HCEC 1CT (cell line): ENCODE data around the gene SYAP1.
A peak's percentile ranks its signal among the peaks of the same experiment; 100 is the strongest.
"Not testable (repeated sequence)": the region's sequence is repeated elsewhere in the genome, so short reads cannot be mapped to it uniquely, and the experiment has no call there.

Experiments used
- DNase-seq: peaks from one replicate; pipeline ENCODE4 v3.0.0-alpha.2; 2017

The SYAP1 gene

DNA sequence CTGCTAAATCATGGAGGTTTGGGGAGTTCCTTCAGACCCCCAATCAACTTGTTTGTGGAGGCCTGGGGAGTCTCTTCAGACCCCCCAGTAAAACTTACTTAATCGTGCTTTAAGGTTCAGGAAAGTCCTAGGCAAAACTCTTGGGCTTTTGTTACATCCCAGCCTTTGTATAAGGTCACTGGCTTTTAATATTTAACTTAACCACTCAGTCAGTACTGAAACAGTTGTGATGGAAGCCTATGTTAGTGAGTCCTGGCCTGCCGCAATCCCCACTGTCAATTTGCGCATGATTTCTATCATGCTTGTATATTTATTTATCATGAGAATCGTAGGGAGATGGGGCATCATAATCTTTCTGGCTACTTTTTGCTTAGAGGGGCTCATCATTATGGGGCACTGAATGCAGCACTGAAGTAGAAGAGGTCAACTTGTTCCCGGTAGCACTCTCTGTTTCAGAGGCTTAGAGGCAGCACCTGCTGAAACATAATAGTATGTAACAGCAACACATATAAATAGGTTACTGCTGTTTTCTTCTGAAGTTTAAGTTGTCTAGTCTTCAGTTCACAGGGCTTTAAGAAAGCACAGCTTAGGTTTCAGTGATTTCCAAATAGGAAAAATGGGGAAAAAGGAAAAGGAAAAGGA lies 7.1 kb downstream of the SYAP1 start:
- not testable (repeated sequence) for DNase-seq

- DNase-seq, result no peak
Observed at GRCh38 chrX:16727637-16728036, 8.2 kb downstream of the SYAP1 start.

DNA sequence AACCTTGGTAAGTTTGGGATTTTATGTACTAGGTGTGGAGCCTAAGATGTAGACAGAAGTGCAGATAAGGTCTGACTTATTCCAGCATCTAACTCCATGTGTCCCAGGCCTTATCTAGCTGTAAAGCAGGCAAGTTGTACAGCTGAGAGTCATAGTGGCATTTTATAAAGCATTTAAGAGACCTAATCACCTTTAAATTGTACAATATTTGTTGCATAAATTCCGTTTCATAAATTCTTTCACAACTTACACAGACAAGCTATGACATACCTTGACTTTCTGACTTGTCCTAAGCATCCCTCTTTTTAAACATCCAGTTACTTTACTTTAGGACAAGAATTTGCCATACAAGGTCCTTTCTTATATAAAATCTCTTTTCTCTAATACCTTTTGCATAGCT lies 11.0 kb downstream of the SYAP1 start:
- no peak for DNase-seq

DNA sequence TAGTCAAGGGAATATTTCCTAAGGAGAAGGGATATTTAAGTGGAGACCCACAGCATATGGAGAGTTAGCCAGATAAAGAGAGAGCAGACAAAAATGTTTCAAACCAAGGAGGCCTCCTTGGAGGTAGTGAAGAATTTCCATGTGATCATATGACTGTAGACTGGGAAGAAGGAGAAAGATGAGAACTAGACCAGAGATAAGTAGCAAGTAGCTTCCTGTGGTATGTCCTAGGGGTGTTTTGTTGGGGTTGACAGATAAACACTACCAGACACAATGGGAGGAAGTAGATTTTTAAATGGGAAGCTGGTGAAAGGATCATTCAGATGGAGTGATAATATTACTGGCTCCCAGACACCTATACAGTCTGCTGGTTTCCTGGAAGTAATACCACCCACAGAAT lies 13.6 kb downstream of the SYAP1 start:
- DNase-seq, result no peak

DNA sequence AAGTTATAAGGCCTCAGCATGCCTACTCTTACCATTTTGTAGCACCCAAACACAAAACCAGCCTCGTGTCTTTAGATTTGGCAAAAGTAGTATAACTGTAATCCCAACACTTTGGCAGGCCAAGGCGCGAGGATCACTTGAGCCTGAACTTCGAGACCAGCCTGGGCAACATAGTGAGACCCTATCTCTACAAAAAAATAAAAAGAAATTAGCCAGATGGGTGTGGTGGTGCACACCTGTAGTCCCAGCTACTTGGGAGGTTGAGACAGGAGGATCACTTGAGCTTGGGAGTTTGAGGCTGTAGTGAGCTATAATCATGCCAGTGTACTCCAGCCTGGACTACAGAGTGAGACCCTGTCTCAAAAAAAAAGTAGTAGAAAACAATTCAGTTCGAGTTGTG lies 17.6 kb downstream of the SYAP1 start:
- no peak for DNase-seq

DNA sequence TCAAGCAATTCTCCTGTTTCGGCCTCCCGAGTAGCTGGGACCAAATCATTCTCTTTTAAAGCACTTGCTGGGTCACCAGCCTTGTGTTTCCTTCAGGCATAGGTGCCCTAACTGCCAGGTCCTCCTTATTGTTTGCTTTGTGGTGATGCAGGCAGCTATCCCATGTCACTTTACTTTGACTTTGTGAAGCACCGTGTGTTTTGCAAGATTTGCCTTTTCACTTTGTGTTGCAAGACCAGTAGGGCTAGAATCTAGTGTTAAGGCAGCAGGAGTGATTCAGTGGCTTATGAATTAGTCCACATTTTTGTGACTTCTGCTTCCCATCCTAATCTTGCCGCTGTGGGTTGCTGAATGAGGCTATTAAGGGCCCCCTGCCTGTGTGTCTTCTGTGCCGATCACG lies 20.2 kb downstream of the SYAP1 start:
- DNase-seq, result no peak

DNA sequence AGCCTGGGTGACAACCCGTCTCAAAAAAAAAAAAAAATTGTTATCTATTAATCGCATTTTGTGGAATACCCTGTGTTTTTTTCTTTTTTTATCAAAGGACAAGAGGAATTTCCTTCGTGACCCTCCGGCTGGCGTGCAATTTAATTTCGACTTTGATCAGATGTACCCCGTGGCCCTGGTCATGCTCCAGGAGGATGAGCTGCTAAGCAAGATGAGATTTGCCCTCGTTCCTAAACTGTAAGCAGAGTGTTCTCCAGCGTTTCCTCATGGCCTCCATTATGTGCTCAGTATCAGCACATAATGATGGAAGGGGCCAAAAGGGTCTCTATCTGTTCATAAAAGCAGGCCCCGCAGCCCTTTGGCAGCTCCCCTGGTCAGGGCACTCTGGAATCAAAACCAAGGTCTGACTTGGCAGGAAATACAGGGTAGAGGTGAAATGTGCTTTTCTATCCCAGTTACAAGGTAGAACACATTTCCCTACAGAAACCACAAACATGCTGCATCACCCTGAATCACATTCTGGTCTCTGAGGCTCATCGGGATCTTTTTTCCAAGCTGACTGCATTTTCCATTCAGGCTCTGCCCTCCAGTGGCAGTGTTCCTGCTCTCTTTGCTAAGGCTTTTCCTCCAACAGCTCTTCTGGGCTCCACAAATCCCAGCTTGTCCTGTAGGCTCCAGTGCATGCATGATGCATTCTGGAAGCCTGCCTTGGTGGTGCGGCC lies 24.4 kb downstream of the SYAP1 start:
- DNase-seq, result peak; percentile 76

DNA sequence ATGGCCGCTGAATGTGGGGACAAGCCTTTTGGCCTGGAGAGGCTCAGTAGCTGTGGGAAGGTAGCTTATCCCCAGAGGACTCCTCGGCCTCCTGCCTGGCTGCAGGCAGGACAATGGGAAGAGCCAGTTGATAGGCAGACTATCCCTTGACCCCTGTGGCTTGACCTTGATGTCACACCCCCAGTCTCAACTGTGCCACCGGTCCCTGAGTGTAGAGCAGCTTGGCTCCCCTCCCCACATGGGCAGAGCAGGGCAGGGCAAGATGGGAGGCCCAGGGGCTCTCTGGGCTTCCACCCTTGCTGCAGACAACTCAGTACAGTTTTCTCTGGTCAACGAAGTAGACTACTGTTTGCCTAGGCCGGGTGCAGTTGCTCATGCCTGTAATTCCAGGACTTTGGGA lies 25.7 kb downstream of the SYAP1 start:
- DNase-seq, result no peak

DNA sequence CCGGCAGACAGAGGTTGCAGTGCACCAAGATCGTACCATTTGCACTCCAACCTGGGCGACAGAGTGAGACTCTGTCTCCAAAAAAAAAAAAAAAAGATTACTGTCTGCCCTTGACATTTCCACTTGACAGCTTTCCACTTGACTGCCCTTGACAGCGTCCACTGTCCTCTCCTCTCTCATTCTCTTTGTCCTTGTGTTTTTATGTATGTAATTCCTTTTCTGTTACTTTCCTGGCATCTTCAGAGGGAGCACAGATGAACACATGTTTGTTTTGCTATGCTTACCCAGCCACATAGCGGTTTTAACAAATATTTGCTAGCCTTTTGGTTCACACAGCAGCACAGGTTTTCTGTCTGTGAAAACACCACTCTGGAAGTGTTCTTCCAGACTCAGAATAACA lies 26.2 kb downstream of the SYAP1 start:
- no peak for DNase-seq

- DNase-seq, result no peak
Observed at GRCh38 chrX:16748425-16748824, 29.0 kb downstream of the SYAP1 start.

GRCh38 chrX:16750136-16750535 lies 30.7 kb downstream of the SYAP1 start:
- no peak for DNase-seq

DNA sequence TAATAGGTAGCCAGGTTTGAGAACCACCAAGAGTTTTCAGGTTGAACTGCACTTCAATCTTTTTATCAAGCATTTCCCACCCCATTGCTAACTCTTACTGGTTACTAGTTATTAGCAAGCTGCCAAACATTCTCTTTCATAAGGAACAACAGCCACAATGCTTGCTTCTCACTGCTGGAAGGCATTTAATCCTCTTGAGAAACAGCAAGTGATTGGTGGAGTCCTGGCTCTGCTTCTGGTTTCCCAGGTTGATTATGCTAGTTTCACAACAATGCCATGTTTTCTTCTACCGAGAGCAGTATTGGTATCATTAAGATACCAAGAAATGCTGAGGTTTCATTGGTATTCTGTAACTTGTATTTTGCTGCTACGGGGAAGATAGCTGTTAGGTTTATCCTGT lies 34.6 kb downstream of the SYAP1 start:
- no peak for DNase-seq

DNA sequence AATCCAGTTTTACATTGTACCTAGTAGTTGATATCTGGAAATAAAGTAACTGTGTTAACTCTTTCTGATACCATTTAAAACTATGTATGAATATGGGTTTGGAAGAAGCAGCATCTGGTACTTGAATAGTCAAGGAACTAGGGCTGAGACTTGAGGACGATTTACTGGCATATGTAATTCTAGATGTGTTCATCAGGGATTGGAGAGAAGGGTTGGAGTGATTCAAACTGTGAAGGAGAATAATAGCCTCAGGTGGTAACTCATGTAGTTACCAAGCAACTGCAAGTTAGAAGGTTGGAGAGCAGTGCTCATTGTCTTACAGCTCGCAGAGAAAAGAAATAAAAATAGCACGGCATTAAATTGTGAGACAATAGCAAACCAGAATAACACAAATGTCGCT lies 37.3 kb downstream of the SYAP1 start:
- DNase-seq, result no peak

- DNase-seq, result not testable (repeated sequence)
Observed at GRCh38 chrX:16761500-16761899, 42.1 kb downstream of the SYAP1 start.

- DNase-seq, result no peak
Observed at GRCh38 chrX:16762579-16762978, 43.2 kb downstream of the SYAP1 start.

DNA sequence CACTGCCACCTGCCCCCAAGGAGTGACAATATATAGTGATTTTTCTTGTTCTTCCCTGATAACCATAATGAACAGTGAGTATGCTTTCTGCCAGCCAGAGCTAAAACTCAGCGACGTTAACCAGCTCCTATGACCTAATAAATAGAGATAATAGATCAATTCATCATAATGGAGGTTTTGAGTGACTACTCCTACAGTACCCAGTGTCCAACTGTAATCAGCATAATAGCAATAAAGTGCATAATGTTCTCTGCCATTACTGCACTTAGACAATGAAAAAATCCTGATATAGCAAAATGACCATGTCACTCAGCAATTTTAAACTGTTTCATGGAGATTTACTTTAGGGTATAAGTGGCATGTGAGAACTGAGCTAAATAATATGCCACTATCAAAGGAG lies 46.2 kb downstream of the SYAP1 start:
- no peak for DNase-seq

DNA sequence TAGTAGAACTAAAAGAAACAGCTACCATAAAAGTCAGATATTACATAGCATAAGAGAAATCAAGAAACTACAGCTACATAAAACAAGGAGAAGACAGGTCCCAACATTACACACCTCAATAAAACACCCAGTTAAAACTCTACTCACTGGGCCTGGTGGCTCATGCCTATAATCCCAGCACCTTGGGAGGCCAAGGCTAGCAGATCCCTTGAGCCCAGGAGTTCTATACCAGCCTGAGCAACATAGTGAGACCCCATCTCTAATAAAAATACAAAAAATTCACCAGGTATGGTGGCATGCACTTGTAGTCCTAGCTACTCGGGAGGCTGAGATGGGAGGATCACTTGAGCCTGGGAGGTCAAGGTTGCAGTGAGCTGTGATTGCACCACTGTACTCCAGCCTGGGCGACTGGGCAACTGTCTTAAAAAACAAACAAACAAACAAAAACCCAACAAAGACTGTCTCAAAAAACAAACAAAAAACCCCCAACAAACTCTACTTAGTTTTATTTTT lies 51.6 kb downstream of the SYAP1 start:
- no peak for DNase-seq

DNA sequence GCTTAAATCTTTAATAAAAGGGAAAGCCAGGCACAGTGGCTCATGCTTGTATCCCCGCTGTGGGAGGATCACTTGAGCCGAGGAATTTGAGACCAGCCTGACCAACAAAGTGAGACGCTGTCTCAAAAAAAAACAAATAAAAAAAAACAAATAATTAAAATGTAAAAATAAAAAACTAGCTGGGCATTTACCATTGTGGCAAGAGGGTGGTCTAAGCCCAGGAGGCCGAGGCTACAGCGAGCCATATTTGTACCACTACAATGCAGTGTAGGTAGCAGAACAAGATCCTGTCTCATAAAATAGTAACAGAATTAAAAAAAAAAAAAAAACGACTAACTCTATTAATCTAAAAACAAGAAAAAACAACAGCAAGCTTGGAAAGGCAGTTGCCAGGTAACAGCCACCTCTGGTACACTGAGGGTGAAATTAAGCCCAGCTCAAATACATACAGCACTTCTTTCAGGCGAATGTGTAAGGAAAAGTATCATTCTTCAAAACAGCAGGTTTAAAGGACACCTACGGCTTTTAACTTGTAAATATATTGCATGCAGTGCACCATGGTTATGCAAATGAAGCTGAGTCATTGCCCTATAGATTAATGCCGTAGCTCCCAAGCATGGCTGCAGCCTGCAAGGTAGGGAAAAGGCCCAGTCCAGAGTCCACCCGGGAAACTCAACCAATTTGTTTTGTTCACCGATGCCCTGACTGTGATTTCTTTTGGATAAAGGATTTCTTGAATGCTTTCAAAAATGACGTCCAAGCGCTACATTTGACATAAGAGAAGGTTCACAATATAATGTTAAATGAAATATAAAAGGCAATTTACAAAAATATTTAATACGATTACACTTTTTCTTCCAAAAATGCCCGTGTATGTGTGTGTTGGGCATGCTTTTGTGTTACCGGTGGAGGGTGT lies 52.3 kb downstream of the SYAP1 start:
- peak; percentile 72 for DNase-seq

- DNase-seq, result no peak
Observed at GRCh38 chrX:16772460-16772859, 53.0 kb downstream of the SYAP1 start.

- DNase-seq, result no peak
Observed at GRCh38 chrX:16774746-16775145, 55.3 kb downstream of the SYAP1 start.

- DNase-seq, result no peak
Observed at GRCh38 chrX:16778545-16778944, 59.1 kb downstream of the SYAP1 start.

DNA sequence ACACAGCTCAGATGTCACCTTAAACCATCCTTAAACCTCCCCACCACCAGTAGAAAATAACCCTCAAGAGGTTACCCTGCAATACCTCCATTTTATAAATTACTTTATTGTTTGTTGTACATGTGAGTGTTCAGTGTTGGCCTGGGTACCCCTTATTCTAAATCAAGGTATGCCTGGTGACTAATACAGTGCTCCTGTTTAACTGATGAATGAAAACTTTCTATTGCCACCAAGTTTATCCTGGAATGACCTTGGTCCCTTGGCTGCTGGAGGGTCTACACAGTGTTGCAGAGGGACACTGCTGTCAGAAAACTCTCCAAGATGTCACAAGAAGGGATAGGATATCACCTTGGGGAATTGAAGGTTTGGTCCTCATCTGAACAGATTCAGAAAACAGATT lies 59.6 kb downstream of the SYAP1 start:
- no peak for DNase-seq

DNA sequence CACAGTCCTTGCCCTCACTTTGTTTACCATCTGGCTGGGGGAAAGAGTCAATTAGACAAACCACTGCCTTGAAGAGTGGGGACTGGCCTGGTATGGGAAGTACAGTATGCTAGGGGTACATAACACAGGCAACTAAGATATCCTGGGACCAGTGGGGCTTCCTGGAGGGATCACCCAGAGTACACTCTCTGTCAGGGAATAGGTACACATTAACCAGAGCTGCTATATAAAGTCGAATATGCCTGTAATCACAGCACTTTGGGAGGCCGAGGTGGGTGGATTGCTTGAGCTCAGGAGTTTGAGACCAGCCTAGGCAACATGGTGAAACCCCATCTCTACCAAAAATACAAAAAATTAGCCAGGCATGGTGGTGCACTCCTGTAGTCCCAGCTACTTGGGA lies 60.4 kb downstream of the SYAP1 start:
- not testable (repeated sequence) for DNase-seq

DNA sequence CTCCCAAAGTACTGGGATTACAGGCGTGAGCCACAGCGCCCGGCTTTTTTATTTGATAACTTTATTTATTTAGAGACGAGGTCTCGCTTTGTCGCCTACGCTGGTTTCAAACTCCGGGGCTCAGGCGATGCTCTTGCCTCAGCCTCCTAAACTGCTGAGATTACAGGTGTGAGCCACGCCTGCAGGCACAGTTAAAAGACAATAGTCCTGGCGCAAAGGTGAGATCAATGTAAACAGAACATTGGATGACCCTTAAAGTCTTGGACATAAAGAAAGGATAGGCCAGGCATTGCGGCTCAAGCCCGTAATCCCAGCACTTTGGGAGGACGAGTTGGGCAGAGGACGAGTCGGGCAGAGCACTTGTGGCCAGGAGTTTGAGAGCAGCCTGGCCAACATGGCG lies 64.0 kb downstream of the SYAP1 start:
- no peak for DNase-seq
